ENCODE measurements around the gene SPSB2. TPM values are rescaled to one million over a fixed set of nuclear protein-coding genes. Genes with fewer than 3 reads are reported as not detected.
"Not testable (repeated sequence)": the region's sequence is repeated elsewhere in the genome, so short reads cannot be mapped to it uniquely, and the experiment has no call there.

Gene SPSB2
- total RNA-seq, 1 donor from 2014 or later: 3.1 TPM

- Histone ChIP-seq H3K9me3 (ENCODE audit: control insufficient read depth in 3 of 3, low read length in 3 of 3) (no peaks in the 10 kb centered on the region), H3K27ac (ENCODE audit: low read depth, low read length) (peak within 1 kb of the TSS; percentile 64), H3K9ac (ENCODE audit: low read depth in 1 of 3, low read length in 3 of 3) (peak within 1 kb of the TSS; percentile 5 to 76 (median 64)), H3K4me1 (ENCODE audit: control insufficient read depth in 3 of 3, insufficient read depth in 3 of 3, low read length in 3 of 3) (peaks cover 9 to 14% (median 13%) of the 10 kb centered on the region in 3 donors), H3K27me3 (ENCODE audit: control insufficient read depth in 3 of 3, insufficient read depth in 3 of 3, low read length in 3 of 3) (peaks cover 12 to 27% (median 23%) of the 10 kb centered on the region in 3 donors), H3K4me3 (ENCODE audit: low read length in 3 of 3) (peak within 1 kb of the TSS; percentile 70 to 73 (median 71)), H3K36me3 (ENCODE audit: control insufficient read depth in 3 of 3, insufficient read depth in 3 of 3, low read length in 3 of 3) (peaks cover 0 to 2% (median 0%) of the 10 kb centered on the region in 3 donors)
These were observed 41.3 kb upstream of the SPSB2 start, which contains the start of gene ENO2 for GRCh38 chr12:6914246-6914946. ENO2 (plus strand) TSS chr12:6914580; CDS start chr12:6915833, 1,253 bp downstream.

- Histone ChIP-seq H3K36me3 (ENCODE audit: control insufficient read depth in 3 of 3, insufficient read depth in 3 of 3, low read length in 3 of 3) (peaks cover 0 to 3% (median 1%) of the 10 kb centered on the region in 3 donors), H3K27me3 (ENCODE audit: control insufficient read depth in 3 of 3, insufficient read depth in 3 of 3, low read length in 3 of 3) (peaks cover 12 to 27% (median 23%) of the 10 kb centered on the region in 3 donors), H3K4me3 (ENCODE audit: low read length in 3 of 3) (no peak overlapping the region), H3K9me3 (ENCODE audit: control insufficient read depth in 3 of 3, low read length in 3 of 3) (no peaks in the 10 kb centered on the region), H3K4me1 (ENCODE audit: control insufficient read depth in 3 of 3, insufficient read depth in 3 of 3, low read length in 3 of 3) (peaks cover 9 to 14% (median 13%) of the 10 kb centered on the region in 3 donors), H3K9ac (ENCODE audit: low read depth in 1 of 3, low read length in 3 of 3) (no peak overlapping the region), H3K27ac (ENCODE audit: low read depth, low read length) (no peak overlapping the region)
These were observed 39.2 kb upstream of the SPSB2 start for GRCh38 chr12:6912164-6912935.

GRCh38 chr12:6909421-6910145 lies 36.5 kb upstream of the SPSB2 start:
- Histone ChIP-seq H3K9me3 (ENCODE audit: control insufficient read depth in 3 of 3, low read length in 3 of 3) (no peaks in the 10 kb centered on the region), H3K4me3 (ENCODE audit: low read length in 3 of 3) (no peak overlapping the region), H3K27me3 (ENCODE audit: control insufficient read depth in 3 of 3, insufficient read depth in 3 of 3, low read length in 3 of 3) (peaks cover 8 to 19% (median 10%) of the 10 kb centered on the region in 3 donors), H3K9ac (ENCODE audit: low read depth in 1 of 3, low read length in 3 of 3) (no peak overlapping the region), H3K4me1 (ENCODE audit: control insufficient read depth in 3 of 3, insufficient read depth in 3 of 3, low read length in 3 of 3) (peaks cover 7 to 16% (median 12%) of the 10 kb centered on the region in 3 donors), H3K27ac (ENCODE audit: low read depth, low read length) (no peak overlapping the region), H3K36me3 (ENCODE audit: control insufficient read depth in 3 of 3, insufficient read depth in 3 of 3, low read length in 3 of 3) (peaks cover 0 to 16% (median 8%) of the 10 kb centered on the region in 3 donors)

- H3K4me3 ChIP-seq (ENCODE audit: low read length in 3 of 3); H3K9ac ChIP-seq (ENCODE audit: low read depth in 1 of 3, low read length in 3 of 3); H3K27ac ChIP-seq (ENCODE audit: low read depth, low read length); H3K9me3 ChIP-seq (ENCODE audit: control insufficient read depth in 3 of 3, low read length in 3 of 3): not testable (repeated sequence)
- Histone ChIP-seq H3K36me3 (ENCODE audit: control insufficient read depth in 3 of 3, insufficient read depth in 3 of 3, low read length in 3 of 3) (peaks cover 0 to 16% (median 8%) of the 10 kb centered on the region in 3 donors), H3K27me3 (ENCODE audit: control insufficient read depth in 3 of 3, insufficient read depth in 3 of 3, low read length in 3 of 3) (peaks cover 2 to 13% (median 3%) of the 10 kb centered on the region in 3 donors), H3K4me1 (ENCODE audit: control insufficient read depth in 3 of 3, insufficient read depth in 3 of 3, low read length in 3 of 3) (peaks cover 11 to 18% (median 12%) of the 10 kb centered on the region in 3 donors)
These were observed 35.0 kb upstream of the SPSB2 start for GRCh38 chr12:6908141-6908540.

GRCh38 chr12:6905414-6906040 lies 32.4 kb upstream of the SPSB2 start:
- H3K4me3 ChIP-seq (ENCODE audit: low read length in 3 of 3): peak overlapping the region; percentile 95 to 98 (median 98)
- H3K4me1 ChIP-seq (ENCODE audit: control insufficient read depth in 3 of 3, insufficient read depth in 3 of 3, low read length in 3 of 3): peaks cover 11 to 18% (median 12%) of the 10 kb centered on the region in 3 donors
- H3K36me3 ChIP-seq (ENCODE audit: control insufficient read depth in 3 of 3, insufficient read depth in 3 of 3, low read length in 3 of 3): peaks cover 0 to 16% (median 8%) of the 10 kb centered on the region in 3 donors
- H3K9me3 ChIP-seq (ENCODE audit: control insufficient read depth in 3 of 3, low read length in 3 of 3): no peaks in the 10 kb centered on the region
- H3K27ac ChIP-seq (ENCODE audit: low read depth, low read length): peak overlapping the region; percentile 87
- H3K9ac ChIP-seq (ENCODE audit: low read depth in 1 of 3, low read length in 3 of 3): peak overlapping the region; percentile 88 to 91 (median 90)
- H3K27me3 ChIP-seq (ENCODE audit: control insufficient read depth in 3 of 3, insufficient read depth in 3 of 3, low read length in 3 of 3): no peaks in the 10 kb centered on the region

GRCh38 chr12:6904280-6905276 lies 31.5 kb upstream of the SPSB2 start, which contains the start of gene LRRC23:
LRRC23 (plus strand) TSS chr12:6904822; CDS start chr12:6905634, 812 bp downstream.
- Histone ChIP-seq H3K9ac (ENCODE audit: low read depth in 1 of 3, low read length in 3 of 3) (peak within 1 kb of the TSS; percentile 88 to 91 (median 90)), H3K9me3 (ENCODE audit: control insufficient read depth in 3 of 3, low read length in 3 of 3) (no peaks in the 10 kb centered on the region), H3K36me3 (ENCODE audit: control insufficient read depth in 3 of 3, insufficient read depth in 3 of 3, low read length in 3 of 3) (peaks cover 0 to 16% (median 8%) of the 10 kb centered on the region in 3 donors), H3K27ac (ENCODE audit: low read depth, low read length) (peak within 1 kb of the TSS; percentile 87), H3K4me3 (ENCODE audit: low read length in 3 of 3) (peak within 1 kb of the TSS; percentile 95 to 98 (median 98)), H3K4me1 (ENCODE audit: control insufficient read depth in 3 of 3, insufficient read depth in 3 of 3, low read length in 3 of 3) (peaks cover 11 to 18% (median 12%) of the 10 kb centered on the region in 3 donors), H3K27me3 (ENCODE audit: control insufficient read depth in 3 of 3, insufficient read depth in 3 of 3, low read length in 3 of 3) (no peaks in the 10 kb centered on the region)

- H3K9me3 ChIP-seq (ENCODE audit: control insufficient read depth in 3 of 3, low read length in 3 of 3): no peaks in the 10 kb centered on the region
- no peaks in the 10 kb centered on the region for H3K27me3 ChIP-seq (ENCODE audit: control insufficient read depth in 3 of 3, insufficient read depth in 3 of 3, low read length in 3 of 3)
- no peak overlapping the region for H3K4me3 ChIP-seq (ENCODE audit: low read length in 3 of 3)
- H3K36me3 ChIP-seq (ENCODE audit: control insufficient read depth in 3 of 3, insufficient read depth in 3 of 3, low read length in 3 of 3): peaks cover 0 to 16% (median 8%) of the 10 kb centered on the region in 3 donors
- no peak overlapping the region for H3K9ac ChIP-seq (ENCODE audit: low read depth in 1 of 3, low read length in 3 of 3)
- H3K27ac ChIP-seq (ENCODE audit: low read depth, low read length): no peak overlapping the region
- peaks cover 11 to 18% (median 12%) of the 10 kb centered on the region in 3 donors for H3K4me1 ChIP-seq (ENCODE audit: control insufficient read depth in 3 of 3, insufficient read depth in 3 of 3, low read length in 3 of 3)
These were observed 30.6 kb upstream of the SPSB2 start for GRCh38 chr12:6903722-6904121.

- H3K4me3 ChIP-seq (ENCODE audit: low read length in 3 of 3): no peak overlapping the region
- peaks cover 11 to 18% (median 12%) of the 10 kb centered on the region in 3 donors for H3K4me1 ChIP-seq (ENCODE audit: control insufficient read depth in 3 of 3, insufficient read depth in 3 of 3, low read length in 3 of 3)
- H3K9ac ChIP-seq (ENCODE audit: low read depth in 1 of 3, low read length in 3 of 3): no peak overlapping the region
- no peaks in the 10 kb centered on the region for H3K9me3 ChIP-seq (ENCODE audit: control insufficient read depth in 3 of 3, low read length in 3 of 3)
- no peak overlapping the region for H3K27ac ChIP-seq (ENCODE audit: low read depth, low read length)
- peaks cover 0 to 14% (median 7%) of the 10 kb centered on the region in 3 donors for H3K36me3 ChIP-seq (ENCODE audit: control insufficient read depth in 3 of 3, insufficient read depth in 3 of 3, low read length in 3 of 3)
- H3K27me3 ChIP-seq (ENCODE audit: control insufficient read depth in 3 of 3, insufficient read depth in 3 of 3, low read length in 3 of 3): no peaks in the 10 kb centered on the region
These were observed 29.3 kb upstream of the SPSB2 start for GRCh38 chr12:6902448-6902847.

Data from skeletal muscle tissue (tissue), 4 donors.